GM23248 (cell line): Measurements from ENCODE around the gene PEX14.

Source experiments
- EZH2 ChIP-seq: fragments of 200-600 bp; sonication (generic); IDR thresholded peaks from 2 replicates; pipeline ENCODE4 v1.6.1; 2018; ENCODE audit warnings: antibody characterized with exemption, mild to moderate bottlenecking; ENCODE audit not compliant: insufficient read depth, poor library complexity, severe bottlenecking
- EZH2phosphoT487 ChIP-seq: fragments of 200-600 bp; sonication (generic); IDR thresholded peaks from 2 replicates; pipeline ENCODE4 v1.6.1; 2018; ENCODE audit warnings: antibody characterized with exemption, moderate library complexity, mild to moderate bottlenecking, low read depth; ENCODE audit not compliant: insufficient read depth

DNA sequence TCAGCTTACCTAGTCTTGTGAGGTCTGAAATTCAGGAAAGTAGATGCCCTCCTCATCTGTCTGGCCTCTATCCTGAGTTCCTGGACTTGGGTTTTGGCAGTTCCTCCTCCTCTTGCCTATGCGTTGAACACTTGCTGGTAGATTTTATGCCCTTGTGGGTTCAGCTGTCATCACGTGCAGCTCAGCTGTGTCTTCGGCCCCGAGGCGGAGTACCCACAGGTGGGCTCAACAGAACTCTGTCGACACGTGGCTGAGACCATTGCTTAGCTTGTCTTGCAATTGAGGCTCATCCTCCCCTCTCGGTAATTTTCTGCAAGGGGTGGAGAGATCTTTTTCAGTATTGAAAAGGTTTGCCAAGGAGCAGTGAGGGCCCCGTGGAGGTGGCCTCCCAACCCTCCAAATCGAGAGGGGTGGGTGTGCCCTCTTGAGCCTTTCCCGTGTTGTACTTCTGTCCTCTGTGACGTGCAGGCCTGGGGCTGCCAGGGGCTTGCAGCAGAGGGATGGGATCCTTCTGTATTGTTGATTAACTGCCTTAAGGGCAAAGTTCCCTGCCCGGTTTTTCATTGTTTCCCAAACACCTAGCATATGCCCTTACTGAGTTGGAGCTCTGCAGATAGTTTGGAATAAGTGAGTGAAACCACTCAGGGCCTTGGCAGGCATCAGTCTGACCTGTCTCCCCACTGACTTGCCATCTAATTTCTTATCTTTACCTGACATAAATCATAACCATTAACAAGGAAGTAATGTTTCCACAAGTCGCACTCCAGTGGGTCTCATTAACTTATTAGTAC lies 41.6 kb upstream of the PEX14 start:
- TF ChIP-seq EZH2phosphoT487 (no peak), EZH2 (no peak)
